Fibroblast of peridontal ligament (primary cell): ENCODE data around the gene IGSF9B.

Experiments
- DNase-seq: peaks from one replicate; pipeline ENCODE4 v3.0.0-alpha.2; 2010; ENCODE audit errors: extremely low read depth

The IGSF9B gene

DNA sequence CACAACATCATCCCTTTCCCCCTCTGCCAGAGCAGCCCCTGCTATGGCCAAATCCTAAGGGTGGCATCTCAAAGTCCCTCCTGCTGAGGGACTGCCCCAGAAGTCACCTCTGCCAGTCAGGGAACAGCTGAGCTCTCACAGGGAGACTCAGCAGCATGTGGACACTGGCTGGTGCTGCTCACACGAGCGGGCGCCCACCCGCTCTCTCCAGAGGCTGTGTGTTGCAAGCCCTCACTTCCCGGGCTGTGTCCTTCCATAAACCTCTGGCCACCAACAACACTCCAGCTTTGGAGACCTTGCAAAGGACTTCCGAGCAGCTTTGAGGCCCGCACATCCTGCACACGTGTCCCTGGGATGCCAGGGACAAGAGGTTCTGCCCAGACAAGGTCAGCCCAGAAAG is 2.8 kb downstream of the IGSF9B start:
- DNase-seq = no peak

GRCh38 chr11:133953547-133953946 is 3.2 kb downstream of the IGSF9B start:
- no peak for DNase-seq

DNA sequence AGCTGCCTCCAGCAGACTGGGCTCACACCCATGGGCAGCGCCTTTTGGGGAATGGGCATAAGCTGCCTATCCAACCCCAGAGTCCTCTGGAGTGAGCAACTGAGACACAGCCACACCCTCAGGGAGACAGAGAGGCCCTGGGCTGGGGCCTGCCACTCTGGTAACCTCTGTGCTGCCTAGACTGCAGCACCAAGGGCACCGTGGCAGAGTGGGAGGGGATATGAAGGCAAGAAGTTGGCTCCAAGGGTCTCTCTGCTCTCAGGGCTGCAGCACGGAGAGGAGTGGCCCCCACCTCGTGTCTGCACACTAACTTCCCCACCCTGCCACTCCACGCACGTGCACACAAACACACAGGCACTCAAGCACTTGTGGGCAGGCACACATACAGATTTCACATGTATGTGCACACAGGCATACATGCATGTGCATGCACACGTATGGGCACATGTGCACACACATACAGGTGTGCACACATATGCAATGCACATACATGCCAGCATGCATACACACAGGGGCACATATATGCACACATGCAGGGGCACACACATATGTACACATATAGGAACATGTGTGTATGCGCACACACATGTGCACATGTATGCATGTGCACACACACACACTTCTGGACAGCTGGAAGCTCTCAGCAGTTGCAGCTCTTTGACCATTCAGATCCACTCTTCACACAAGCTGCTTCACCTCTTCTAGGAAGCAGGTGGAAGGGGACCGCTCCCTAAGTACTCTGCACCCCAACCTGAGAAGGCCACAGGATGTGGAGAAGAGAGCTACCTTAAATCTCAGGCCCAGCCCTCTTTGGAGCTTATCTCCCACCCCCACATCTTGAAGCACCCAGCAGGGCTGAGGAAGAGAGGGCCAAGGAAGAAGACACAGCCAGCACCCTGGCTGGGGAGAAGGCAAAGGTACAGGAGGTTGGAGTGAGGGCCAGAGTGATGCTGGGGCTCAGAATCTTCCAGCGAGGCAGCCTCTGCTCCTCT is 4.3 kb downstream of the IGSF9B start:
- DNase-seq = no peak

- no peak for DNase-seq
These were observed 5.2 kb downstream of the IGSF9B start for GRCh38 chr11:133951327-133952198.

DNA sequence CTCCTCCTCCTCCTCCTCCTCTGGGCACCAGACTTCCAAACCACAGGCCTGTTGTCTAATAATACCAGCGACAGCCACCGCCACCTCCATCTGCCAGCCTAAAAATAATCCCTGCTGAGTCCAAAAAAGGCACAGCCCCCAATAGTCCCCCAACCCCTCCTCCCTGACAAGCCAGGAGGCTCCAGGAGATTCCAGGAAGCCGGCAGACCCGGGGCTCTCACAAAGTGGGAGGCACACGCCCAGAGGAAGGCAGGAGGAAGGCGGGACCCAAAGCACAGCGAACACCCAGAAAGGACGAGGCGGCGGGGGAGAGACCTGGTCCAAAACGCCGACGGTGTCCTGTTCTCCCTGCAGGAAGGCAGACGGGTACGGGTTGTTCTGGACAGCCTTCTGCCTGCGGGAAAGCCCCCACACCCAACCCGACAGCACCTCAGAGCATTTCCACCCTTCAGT is 5.9 kb downstream of the IGSF9B start:
- no peak for DNase-seq

DNA sequence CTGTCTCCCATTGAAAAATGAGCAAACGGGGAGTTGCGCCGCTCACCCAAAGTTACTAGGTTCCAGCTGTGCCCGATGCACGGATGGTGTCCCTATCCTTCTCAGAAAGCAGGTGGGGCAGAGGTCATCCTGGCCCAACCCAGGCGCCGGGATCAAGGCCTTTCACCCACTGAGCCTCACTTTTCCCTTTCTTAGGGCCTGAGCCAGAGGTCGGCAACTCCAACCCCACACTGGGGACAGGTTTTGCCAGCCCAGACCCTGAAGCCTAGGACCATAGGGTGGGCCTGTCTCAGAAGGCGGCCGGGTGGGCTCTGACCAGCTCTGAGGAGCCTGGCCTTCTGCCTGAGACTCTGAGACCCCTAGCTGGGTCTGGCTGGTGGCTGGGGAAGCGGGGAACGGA is 6.3 kb downstream of the IGSF9B start:
- no peak for DNase-seq

GRCh38 chr11:133949129-133949528 is 7.6 kb downstream of the IGSF9B start:
- DNase-seq = no peak

GRCh38 chr11:133948711-133949110 is 8.1 kb downstream of the IGSF9B start:
- no peak for DNase-seq

DNA sequence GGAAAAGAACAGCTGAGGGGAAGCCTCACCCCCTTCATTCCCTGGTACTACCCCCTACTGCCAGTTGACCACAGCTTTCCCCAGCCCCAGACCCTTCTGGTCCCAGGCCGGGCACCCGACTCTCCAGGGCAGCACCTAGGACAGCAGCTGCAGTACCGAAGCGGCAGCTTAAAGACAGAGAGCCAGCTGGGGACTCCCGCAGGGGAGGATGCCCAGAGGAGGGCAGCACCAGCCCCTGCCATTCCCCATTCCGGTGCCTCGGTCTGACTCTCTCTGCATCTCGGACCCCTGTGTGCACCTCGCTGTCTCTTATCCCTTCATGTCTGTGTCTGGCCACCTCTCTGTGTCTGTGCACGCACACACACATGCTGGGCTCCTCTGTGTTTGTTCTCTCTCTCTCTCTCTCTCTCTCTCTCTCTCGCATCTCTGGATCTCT is 9.4 kb downstream of the IGSF9B start:
- peak; percentile 7 for DNase-seq

DNA sequence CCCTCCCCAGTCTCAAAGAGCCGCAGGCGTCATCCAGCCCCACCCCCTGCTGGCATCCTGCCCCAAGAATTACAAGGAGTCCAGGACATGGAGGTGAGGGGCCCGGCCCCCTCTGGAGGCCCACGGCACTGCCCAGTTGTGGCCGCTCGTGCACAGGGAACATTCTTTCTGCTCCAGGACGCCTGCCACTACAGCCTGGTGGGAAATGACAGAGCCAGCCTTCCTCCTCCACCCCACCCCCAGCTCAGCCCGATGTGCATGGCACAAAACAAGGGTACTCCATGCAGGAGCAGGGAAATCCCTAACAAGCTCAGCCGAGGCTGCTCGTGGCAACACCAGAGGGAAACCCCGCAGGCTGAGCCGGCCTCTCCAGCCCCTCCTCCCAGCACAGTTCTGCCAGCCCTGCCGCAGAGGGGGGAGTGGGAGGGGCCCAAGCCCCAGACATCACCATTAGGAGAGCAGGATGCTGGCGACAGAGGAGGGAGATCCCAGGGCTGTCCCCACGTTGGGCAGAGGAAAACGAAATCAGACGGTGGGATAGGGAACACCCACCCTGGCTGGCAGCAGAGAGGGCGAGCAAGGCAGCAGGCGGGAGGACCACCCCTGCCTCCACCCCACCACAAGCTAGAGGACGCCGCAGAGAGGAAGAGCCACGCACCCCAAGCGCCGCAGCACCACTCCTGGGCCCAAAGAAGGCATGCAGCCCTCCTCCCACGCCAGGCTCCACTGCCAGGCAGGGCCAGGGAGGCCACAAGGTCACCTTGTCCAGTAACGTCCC is 10.0 kb downstream of the IGSF9B start:
- DNase-seq = no peak

GRCh38 chr11:133946051-133946450 is 10.7 kb downstream of the IGSF9B start:
- DNase-seq = no peak

- DNase-seq = no peak
These were observed 11.4 kb downstream of the IGSF9B start for GRCh38 chr11:133945087-133945974.

GRCh38 chr11:133943950-133944698 is 12.6 kb downstream of the IGSF9B start:
- DNase-seq = no peak

DNA sequence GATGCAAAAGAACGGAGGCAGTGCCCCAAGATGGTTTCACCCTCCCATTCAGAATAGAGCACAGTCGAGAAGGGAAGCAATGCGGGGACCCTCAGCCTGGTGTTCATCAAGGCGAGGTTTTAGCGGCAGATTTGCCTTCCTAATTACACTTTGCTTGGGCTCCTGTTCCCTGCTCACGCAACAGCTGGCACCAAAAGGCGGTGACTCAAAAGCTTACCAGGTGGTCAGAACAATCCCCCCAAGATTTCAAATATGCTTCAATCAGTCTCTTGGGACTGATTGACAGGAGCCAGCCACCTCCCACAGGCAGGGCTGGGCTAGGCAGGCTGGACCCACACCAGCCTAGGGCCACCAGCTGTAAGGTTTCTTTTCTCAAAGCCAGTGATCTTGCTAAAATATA is 14.2 kb downstream of the IGSF9B start:
- no peak for DNase-seq

GRCh38 chr11:133941546-133941945 is 15.2 kb downstream of the IGSF9B start:
- DNase-seq = no peak

DNA sequence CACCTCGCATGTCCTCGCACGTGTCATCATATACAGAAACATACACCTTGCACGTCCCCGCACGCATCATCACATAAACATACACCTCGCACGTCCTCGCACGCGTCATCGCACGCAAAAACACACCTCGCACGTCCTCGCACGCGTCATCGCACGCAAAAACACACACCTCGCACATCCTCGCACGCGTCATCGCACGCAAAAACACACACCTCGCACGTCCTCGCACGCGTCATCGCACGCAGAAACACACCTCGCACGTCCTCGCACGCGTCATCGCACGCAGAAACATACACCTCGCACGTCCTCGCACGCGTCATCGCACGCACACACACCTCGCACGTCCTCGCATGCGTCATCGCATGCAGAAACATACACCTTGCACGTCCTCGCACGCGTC is 16.7 kb downstream of the IGSF9B start:
- no peak for DNase-seq

DNA sequence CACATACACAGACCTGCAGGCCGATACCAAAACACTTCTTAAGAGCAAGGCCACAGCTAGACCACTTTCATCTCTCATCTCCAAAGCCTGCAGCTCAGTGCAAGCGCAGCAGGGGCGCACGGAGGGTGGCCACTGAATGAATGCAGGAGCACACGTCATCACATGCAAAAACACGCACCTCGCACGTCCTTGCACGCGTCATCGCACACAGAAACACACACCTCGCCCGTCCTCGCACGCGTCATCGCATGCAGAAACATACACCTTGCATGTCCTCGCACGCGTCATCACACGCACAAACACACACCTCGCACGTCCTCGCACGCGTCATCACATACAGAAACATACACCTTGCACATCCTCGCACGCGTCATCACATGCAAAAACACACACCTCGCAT is 17.2 kb downstream of the IGSF9B start:
- DNase-seq = no peak

GRCh38 chr11:133938166-133938565 is 18.6 kb downstream of the IGSF9B start:
- DNase-seq = no peak

- no peak for DNase-seq
These were observed 19.3 kb downstream of the IGSF9B start for GRCh38 chr11:133937468-133937867.

DNA sequence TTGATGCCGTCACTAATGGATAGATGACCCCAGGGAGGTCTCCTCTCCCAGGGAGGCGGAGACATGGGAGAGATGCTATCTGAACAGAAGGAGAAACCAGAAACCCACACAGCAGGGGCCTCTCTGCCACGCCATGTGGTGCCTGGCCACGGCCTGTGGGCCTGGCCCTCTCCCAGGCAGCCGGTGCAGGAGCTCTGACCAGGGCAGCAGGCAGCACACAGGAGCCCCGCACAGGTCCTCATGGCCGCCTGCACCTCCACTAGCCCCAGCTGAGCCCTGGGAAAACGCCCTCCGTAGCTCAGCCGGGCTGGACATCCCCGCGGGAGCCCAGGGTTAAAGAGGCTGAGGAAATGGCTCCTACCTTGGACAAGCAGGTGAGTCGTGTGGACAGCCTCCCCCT is 19.8 kb downstream of the IGSF9B start:
- no peak for DNase-seq
